Stimulated activated CD8-positive, alpha-beta memory T cell treated with anti-CD3 and anti-CD28 coated beads, Interleukin-4, amount 100 ng/mL, for 1 hour (primary cell): Measurements from ENCODE around the gene PLA2G6.
A peak's percentile ranks its signal among the peaks of the same experiment; 100 is the strongest.
"Not testable (repeated sequence)": the region's sequence is repeated elsewhere in the genome, so short reads cannot be mapped to it uniquely, and the experiment has no call there.

Experiments
- DNase-seq, 2 donors: peaks; one replicate each; pipeline ENCODE4 v3.0.0-alpha.2; 2020; ENCODE audit warnings: low read depth in 2 of 2, low spot score in 1 of 2

PLA2G6 gene

DNA sequence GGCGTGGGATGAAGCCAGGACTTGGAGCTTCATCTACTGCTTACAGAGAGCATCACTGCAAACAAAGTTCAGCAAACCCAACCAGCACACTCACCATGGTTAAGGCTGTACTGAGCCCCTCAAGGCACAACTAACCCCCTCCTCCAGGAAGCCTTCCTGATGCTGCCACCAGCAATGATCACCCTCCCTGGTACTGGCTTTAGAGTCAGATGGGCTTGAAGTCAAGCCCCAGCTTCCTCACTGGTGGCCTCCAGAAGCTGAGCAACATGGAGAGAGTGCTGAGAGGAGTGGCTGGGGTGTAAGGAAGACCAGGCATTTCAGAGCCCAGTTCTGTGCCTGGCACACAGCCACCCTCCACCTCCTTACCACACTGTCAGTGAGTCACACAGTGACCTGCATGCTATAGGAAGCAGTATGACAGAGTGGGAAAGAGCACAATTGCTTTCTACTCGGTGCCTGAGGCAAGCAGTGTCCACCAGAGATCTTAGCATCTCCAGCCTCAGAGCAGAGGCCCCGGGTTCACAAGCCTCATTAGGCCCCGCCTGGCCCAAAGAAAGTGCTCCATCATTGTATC lies 46.4 kb downstream of the PLA2G6 start:
- DNase-seq: no peak

DNA sequence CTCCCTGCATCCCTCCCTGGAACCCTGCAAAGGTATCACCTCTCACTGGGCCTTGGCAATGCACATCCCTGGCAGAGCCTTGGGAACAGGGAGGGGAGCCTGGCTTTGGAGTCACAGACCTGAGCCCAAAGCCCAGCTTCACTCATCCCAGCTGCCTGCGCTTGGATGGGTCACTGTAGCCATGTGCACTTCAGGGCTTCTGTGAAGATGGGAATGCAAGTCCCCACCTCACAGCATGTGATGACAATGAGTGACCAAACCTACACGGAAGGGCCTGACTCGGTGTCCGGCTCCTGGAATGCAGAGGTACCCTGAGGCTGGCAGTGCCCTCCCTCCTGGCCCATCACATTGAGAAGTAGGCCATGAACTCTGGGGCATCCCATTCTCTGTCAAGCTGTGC lies 48.3 kb downstream of the PLA2G6 start:
- DNase-seq: no peak

DNA sequence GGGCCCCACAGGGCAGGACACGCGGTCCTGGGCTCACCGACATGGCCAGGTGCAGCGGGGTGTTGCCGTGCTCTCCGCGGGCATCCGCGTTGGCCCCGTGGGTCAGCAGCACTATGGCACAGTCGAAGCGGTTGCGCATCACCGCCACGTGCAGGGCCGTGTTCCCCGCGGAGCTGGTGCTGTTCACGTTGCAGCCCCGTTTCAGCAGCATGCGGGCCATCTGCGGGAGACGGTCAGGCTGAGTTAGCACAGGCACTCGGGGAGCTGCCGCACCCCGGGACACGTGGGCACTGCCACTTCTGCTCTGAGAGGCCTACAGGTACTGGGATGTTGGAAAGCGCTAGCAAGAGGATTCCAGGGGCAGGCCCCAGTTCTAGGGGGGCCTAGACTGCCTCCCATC lies 48.8 kb downstream of the PLA2G6 start:
- no peak for DNase-seq

DNA sequence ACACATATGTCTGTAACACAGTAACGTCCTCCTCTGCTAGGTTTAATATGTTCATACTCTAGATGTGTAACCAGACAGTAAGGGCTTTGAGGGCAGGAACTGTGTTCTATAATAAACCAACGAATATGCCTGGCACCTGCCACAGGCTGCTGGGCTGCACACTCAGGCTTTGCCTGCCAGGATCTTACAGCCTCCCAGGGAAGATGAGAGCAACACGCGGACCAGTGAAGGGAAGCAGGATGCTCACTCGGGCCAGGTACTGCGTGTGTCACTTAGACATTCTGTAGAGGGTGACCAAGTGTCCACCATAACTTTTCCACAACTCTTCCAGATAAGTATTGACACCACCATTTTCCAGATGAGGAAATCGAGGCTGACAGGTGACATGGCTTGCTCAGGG lies 49.5 kb downstream of the PLA2G6 start:
- DNase-seq: no peak

DNA sequence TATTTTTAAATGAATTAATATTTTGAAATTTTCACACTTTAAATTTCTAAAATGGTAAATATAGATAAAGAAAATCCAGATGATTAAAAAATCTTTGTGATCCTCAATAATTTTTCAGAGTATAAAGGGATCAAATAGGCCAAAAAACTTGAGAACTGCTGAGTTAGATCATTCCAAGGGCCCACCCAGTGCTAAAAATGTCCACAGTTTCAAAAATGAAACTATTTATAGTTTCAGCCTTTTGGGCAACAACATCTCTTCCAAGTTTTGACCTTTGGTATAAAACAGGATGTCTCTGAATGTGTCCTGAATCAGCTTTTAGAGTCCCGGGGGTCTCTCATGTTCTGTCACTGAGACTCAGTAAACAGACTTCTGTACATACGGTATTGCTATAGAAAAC lies 50.2 kb downstream of the PLA2G6 start:
- no peak for DNase-seq

DNA sequence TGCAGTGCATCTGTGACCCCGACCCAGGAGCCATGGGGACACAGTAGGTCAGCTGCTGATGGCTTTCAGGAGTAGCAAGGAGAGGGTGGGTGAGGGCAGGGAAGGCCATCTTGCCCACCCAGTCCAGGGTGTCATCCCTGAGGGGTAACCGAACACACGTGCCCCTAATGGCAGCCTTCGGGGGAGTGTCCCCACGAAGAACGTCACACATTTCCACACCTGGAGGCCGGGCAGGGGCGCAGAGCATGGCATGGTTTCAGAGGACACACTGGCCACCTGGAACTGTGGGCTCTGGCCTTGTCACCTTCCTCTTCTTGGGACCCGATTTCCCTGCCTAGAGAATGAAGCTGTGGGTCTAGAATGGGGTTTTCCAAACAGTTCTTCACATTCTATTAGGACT lies 51.8 kb downstream of the PLA2G6 start:
- no peak for DNase-seq

DNA sequence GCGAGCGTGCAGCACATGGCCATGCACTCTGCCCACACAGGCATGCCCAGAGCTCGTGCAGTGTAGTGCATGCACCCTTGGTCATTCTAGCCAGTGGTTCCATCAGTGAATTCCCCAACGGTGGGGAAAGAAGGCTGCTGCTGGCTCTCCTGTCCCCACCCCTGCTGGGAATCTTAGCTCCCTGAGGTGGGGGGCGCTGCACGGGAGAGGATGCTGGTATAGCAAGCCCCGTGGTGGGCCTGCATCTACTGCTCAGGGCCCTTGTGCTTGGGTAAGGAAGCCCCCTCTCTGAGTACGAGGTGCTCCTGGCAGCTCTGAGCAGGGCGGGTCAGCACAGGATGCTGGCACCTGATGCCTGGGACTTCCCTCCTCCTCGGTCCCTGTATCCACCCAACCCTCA lies 52.6 kb downstream of the PLA2G6 start:
- DNase-seq: no peak

DNA sequence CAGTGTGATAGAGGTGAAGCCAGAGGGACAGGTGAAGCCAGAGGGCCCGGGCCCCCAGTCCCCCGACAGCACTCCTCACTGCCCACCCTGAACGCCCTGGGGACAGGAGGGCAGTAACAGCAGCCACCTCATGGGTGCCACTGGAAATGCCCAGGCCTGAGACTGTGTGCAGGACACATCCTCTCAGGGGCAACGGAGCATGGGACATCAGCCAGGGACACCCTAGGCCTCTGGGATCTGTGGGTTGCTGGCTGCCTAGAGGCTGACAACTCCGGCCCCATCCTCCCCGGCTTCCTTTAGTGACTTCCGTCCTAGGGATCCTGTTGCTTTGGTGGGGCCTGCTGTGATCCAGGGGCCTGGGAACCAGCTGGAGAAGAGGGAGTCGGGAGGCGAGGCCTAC lies 53.8 kb downstream of the PLA2G6 start:
- no peak for DNase-seq

DNA sequence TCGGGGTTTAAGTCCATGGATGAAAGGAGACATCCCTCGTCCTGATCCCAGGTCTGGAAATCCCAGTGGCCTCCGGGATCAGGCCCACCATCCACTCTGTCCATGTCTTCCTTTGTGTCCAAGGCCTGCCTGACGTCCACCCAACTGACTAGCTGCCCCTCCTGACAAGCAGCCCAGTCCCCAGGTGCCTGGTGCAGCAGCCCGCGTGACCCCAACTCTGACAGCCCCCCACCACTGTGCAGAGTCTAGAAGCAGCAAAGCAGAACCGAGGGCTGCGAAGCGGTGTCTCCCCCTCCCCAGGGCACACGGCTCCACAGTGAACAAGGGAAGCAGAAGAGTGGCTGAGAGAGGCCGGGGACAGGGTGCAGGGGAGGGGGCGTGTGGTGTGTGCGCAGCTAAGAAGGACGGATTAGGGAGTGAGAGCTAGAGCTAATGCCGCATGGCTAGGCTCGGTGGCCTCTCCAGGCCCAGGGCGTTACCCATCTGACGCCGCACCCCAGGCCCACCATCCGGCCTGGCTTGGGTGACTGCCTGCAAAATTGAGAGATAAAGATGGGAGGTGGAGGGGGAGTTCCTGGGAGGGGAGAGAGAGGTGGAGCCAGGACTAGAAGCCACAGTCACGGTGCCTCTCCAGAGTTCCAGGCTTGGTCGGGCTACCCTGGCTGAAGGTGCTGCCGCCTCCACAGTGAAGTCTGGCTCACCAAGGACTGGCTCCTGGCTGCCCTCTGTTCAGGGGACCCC lies 54.5 kb downstream of the PLA2G6 start:
- no peak for DNase-seq

DNA sequence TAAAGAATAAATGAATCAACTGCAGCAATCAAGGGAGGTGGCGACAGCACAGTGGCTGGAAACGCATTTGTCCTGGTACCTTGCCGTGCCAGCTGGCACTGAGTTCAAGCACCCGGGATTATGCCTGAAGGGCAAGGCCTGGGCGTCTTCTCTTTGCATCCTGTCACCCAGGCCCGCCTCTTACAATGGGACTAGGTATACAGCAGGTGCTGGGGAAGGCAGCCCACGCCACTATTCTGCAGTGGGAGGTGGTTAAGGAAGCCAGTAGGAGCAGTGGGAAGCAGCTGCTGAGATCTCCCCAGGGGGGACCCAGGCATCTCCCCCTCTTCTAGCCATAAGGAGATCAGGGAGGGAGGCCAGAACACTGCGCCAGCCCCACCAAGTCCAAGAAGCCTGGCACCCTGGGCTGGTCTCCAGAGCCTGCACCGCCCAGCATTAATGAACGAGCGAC lies 55.9 kb downstream of the PLA2G6 start:
- no peak for DNase-seq

DNA sequence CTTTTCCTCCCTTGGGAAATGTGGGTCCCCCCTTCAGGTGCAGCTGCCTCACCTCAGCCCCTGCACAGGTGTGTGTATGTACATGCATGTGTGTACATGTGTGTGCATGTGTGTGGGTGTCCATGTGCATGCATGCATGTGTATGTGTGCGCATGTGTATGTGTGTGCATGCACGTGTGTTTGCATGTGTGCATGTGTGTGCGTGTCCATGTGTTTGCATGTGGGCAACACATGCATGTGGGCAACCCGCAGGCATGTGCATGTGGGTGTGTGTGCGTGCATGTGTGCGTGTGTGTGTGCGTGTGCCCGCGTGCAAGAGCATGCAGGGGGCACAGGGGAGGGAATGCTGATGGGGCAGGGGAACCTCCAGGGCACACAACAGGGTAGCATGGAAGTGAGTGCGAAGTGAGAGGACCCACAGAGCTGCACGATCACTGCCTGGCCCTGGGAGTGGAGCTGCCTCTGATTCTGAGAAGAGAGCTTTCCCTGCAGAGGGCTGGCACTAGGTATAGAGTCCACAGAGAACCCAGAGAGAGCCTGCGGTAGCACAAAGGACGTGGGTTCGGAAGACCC lies 56.5 kb downstream of the PLA2G6 start:
- DNase-seq: no peak

DNA sequence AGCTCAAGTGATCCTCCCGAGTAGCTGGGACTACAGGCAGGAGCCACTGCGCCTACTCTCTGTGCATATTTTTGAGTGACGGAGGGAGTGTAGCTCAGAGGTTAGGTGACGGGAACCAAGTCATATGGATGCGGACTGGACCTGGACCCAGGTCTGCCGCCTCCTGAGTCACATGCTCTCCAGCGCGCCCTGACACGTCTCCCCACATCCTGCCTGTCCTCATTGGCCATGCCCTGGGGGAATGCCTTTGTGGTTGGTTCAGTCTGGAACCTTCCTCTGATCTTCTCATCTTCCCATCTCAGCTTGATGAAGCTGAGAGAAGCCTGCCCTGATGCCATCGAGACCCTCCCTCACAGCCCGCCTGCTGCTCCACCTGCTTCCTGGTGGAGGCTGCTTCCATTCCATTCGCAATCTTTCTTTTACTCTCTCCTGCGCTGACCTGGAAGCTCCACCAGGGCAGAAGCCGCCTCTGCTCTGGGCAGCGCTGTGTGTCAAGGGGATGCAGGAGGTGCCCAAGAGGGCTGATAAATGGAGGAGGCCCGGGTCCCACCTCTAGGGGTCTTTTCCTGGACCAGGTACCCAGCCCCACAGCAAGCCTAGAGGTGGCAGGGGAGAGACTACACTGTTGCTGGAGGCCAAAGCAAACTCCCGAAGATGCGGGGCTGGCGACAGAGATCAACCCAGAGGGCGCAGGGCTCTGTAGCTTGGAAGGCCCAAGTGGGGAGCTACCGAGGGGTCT lies 57.2 kb downstream of the PLA2G6 start:
- no peak for DNase-seq

DNA sequence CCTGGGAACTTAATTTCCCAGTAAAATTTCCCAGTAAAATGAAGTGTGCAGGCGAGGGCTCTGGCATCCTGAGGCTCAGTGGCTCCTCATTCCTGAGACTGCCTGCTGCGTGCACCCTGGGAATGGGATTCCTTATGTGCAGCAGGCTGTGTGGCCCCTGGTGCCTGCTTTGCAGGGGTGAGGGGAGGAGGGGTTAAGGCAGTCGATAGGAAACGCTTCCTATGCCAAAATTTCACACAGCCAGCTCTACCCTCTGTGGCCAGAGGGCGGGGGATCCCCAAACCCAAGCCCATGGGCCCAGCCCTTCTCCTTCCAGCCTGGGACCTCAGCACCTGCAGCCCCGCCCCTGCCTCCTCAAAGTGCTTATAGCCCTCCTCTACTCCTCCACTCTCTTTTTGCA lies 59.0 kb downstream of the PLA2G6 start:
- DNase-seq: no peak

DNA sequence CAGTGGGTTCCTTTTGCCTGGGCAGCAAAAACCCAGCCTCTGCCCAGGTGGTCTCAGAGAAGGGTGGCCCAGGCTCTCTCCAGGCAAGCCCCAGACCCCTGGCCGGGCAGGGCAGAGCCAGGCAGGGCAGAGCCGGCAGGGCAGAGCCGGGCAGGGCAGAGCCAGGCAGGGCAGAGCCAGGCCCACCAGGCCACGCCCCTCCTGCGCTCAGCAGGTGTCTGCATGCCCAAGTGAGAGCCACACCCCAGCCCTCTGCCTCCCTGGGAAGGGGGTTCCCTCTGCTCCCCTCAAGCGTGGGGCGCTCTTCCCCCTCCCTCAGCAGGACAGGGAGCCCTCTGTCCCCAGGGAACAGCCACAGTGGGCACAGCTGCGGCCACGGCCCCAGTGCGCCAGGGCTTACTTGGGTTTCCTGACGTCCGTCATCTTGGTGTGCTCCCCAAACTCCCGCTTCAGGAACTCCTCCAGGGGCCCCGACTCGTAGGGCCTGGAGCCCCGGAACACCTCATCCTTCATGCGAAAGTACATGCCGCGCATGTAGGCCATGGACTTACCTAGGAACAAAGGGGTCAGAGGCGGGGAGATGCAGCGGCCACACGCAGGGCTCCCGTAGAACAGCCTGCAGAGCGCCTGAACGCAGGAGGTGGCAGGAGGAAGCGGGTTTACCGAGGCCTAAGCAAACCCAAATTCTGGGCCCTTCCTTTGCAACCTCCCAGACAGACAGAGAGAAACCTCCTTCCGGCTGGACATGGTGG lies 61.1 kb downstream of the PLA2G6 start:
- DNase-seq: no peak

DNA sequence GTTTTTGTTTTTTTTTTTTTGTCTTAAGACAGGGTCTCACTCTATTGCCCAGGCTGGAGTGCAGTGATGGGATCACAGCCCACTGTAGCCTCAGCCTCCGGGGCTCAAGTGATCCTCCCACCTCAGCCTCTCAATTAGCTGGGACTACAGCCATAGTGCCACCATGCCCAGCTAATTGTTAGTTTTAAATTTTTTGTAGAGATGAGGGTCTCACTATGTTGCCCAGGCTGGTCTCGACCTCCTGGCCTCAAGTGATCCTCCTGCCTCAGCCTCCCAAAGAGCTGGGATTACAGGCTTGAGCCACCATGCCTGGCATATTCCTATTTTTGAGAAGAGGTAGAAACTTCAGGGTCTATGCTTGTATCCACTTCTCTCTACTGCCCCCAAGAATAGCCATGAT lies 62.9 kb downstream of the PLA2G6 start:
- DNase-seq: not testable (repeated sequence)

DNA sequence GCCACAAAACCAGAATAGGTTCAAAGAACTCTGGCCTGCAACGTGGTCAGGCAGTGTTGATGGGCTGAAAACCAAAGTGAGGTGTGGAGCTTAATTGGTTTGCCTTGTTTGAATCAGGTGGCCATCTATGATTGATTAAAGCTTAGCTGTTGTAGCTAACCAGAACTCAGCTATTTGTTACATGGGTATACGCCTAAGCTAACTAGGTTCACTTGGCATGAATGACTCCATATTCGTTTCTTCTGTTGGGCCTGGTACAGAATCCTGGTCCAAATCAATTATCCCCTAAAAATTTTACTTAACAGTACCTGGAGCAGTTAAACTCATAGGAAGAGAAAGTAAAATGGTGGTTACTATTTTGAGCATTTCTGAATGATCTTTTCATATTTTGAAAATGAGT lies 63.4 kb downstream of the PLA2G6 start:
- DNase-seq: no peak

DNA sequence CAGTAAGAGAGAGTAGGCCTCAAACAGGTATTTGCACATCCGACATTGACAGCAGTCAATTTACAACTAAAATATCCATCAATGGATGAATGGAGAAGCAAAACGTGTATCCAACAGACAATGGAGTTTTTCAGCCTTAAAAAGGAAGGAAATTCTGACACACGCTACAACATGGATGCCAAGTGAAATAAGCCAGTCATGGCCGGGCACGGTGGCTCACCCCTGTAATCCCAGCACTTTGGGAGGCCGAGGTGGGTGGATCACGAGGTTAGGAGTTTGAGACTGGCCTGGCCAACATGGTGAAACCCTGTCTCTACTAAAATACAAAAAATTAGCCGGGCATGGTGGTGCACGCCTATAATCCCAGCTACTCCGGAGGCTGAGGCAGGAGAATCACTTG lies 64.1 kb downstream of the PLA2G6 start:
- not testable (repeated sequence) for DNase-seq

DNA sequence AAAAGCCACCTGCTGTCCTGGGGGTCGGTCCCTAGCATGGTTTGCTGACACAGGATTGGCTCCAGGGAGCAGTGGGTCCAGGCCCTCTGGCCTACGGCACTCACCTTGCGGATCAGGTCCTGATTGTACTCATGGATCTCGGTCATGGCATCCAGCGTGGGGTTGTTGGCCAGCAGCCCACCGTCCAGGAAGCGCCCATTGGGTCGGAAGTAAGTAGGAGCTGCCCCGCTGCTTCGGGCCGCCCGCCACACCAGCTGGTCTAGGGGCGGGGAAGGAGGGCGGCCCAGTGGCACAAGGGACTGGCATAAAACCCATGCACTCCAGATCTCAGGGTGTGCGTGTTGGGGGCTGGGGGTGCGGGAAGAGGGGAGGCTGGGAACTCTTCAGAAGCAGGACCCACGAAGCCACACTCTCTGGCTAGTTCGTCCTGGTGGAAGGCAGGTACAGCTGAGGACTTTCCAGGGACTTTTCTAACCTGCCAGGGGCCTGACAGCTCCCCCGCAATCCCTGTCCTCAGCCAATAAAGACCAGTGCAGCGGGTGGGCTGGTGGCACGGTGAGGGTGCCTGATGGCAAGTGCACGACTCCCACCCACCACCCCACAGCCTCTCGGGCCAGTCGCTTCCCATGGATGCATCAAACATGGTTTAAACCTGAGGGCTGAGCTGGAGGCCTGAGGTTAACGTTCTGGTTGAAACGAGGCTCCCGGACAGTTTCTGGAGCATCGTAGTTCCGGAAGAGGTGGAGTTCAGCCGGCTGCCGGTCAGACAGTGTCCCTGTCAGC lies 66.0 kb downstream of the PLA2G6 start:
- DNase-seq: no peak

DNA sequence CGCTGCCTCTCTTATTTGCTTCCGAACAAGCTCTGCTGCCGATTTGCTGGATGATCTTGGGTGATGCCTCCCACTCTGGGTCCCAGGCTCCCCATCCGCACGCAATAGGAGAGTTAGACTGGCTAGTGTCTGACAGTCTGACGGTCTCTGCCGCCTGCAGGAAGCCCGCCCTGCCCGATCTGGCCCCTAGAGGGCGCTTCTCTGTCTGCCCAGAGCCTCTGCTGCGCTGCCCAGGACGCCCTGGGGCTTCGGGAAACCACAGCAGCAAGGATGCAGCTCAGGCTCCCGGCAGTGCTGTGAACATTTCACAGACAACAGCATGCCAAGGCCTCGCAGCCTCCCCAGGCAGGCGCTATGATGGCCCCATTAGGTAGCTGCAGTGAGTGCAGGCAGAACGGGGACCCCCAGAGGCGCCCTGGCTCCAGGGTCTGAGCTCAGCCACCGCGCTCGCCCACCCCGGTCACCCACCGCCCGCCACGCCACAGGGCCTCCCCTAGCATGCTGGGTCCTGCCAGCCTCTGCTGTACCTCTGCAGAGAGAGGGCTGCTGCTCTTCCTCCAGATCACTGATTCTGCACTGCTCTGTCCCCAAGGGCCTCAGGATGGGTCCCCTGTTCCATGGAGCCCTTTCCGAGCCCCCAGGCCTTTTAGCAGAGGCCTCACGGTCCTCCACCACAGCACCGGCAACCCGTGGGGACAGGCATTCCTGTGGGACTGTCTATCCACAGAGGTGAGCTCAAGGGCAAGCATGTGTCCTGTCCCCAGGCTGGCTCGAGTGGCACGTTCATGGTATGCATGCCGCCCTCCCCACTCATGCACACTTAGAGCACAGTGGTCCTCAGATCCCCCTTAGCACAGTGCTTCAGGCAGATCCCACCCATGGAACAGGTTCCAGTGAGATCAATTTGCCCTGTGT lies 66.9 kb downstream of the PLA2G6 start:
- peak; percentile 57 to 65 for DNase-seq

DNA sequence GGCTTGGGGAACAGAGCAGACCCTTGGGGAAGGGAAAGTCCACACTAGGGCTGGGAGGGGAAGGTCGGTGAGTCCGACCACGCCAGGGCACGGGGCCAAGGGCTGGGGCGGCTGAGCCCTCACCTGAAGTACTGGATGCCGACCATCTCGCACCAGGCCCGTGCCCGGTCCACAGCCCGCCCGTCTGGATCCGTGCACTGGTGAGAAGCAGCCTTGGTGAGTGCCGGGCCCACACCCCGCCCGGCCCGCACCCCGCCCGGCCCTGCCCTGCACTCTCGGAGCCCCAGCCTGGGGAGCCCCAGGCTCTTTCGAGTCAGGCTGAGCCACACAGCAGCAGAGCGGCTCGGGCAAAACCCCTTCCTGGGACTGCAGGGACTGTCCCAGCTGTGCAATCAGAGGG lies 69.2 kb downstream of the PLA2G6 start:
- no peak for DNase-seq
